ENCODE results near the gene ADAMTS3. TPM values are rescaled to one million over a fixed set of nuclear protein-coding genes. Genes with fewer than 3 reads are reported as not detected.

ADAMTS3 gene
- total and polyA plus RNA-seq, 2 experiments from 2014 or later = 1.2 to 3.7 TPM

DNA sequence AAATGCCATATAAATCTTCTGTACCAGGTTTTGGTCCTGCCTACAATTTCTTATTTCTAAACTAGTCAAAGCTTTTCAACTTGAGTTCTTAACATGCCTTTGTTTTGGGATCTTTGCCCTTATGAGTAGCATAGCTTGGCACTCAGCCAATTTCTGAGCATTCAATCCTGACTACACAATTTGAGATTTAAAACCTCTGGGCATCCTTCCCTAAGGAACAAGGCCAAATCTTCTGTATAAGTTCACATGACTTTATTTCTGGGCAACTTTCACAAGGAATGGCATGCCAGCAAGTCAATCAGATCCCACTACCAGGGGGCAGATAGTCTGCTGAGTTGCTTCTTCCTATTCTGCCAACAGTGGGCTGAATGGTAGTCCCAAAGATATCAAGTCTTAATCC lies 254.2 kb downstream of the ADAMTS3 start (continued):
- TF ChIP-seq, protein P1, sequence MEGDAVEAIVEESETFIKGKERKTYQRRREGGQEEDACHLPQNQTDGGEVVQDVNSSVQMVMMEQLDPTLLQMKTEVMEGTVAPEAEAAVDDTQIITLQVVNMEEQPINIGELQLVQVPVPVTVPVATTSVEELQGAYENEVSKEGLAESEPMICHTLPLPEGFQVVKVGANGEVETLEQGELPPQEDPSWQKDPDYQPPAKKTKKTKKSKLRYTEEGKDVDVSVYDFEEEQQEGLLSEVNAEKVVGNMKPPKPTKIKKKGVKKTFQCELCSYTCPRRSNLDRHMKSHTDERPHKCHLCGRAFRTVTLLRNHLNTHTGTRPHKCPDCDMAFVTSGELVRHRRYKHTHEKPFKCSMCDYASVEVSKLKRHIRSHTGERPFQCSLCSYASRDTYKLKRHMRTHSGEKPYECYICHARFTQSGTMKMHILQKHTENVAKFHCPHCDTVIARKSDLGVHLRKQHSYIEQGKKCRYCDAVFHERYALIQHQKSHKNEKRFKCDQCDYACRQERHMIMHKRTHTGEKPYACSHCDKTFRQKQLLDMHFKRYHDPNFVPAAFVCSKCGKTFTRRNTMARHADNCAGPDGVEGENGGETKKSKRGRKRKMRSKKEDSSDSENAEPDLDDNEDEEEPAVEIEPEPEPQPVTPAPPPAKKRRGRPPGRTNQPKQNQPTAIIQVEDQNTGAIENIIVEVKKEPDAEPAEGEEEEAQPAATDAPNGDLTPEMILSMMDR (conservative IDR thresholded peaks at IDR 0.05; ENCODE audit: low read depth in 2 of 2) = no peak
- TF ChIP-seq, protein P2, sequence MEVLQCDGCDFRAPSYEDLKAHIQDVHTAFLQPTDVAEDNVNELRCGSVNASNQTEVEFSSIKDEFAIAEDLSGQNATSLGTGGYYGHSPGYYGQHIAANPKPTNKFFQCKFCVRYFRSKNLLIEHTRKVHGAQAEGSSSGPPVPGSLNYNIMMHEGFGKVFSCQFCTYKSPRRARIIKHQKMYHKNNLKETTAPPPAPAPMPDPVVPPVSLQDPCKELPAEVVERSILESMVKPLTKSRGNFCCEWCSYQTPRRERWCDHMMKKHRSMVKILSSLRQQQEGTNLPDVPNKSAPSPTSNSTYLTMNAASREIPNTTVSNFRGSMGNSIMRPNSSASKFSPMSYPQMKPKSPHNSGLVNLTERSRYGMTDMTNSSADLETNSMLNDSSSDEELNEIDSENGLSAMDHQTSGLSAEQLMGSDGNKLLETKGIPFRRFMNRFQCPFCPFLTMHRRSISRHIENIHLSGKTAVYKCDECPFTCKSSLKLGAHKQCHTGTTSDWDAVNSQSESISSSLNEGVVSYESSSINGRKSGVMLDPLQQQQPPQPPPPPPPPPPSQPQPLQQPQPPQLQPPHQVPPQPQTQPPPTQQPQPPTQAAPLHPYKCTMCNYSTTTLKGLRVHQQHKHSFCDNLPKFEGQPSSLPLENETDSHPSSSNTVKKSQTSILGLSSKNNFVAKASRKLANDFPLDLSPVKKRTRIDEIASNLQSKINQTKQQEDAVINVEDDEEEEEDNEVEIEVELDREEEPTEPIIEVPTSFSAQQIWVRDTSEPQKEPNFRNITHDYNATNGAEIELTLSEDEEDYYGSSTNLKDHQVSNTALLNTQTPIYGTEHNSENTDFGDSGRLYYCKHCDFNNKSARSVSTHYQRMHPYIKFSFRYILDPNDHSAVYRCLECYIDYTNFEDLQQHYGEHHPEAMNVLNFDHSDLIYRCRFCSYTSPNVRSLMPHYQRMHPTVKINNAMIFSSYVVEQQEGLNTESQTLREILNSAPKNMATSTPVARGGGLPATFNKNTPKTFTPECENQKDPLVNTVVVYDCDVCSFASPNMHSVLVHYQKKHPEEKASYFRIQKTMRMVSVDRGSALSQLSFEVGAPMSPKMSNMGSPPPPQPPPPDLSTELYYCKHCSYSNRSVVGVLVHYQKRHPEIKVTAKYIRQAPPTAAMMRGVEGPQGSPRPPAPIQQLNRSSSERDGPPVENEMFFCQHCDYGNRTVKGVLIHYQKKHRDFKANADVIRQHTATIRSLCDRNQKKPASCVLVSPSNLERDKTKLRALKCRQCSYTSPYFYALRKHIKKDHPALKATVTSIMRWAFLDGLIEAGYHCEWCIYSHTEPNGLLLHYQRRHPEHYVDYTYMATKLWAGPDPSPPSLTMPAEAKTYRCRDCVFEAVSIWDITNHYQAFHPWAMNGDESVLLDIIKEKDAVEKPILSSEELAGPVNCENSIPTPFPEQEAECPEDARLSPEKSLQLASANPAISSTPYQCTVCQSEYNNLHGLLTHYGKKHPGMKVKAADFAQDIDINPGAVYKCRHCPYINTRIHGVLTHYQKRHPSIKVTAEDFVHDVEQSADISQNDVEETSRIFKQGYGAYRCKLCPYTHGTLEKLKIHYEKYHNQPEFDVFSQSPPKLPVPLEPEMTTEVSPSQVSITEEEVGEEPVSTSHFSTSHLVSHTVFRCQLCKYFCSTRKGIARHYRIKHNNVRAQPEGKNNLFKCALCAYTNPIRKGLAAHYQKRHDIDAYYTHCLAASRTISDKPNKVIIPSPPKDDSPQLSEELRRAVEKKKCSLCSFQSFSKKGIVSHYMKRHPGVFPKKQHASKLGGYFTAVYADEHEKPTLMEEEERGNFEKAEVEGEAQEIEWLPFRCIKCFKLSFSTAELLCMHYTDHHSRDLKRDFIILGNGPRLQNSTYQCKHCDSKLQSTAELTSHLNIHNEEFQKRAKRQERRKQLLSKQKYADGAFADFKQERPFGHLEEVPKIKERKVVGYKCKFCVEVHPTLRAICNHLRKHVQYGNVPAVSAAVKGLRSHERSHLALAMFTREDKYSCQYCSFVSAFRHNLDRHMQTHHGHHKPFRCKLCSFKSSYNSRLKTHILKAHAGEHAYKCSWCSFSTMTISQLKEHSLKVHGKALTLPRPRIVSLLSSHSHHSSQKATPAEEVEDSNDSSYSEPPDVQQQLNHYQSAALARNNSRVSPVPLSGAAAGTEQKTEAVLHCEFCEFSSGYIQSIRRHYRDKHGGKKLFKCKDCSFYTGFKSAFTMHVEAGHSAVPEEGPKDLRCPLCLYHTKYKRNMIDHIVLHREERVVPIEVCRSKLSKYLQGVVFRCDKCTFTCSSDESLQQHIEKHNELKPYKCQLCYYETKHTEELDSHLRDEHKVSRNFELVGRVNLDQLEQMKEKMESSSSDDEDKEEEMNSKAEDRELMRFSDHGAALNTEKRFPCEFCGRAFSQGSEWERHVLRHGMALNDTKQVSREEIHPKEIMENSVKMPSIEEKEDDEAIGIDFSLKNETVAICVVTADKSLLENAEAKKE (CRISPR knock-in tag; IDR thresholded peaks at IDR 0.05) = no peak
- TF ChIP-seq STAT1 (IDR thresholded peaks at IDR 0.05; ENCODE audit: unreplicated experiment) (no peak), EZH2phosphoT487 (IDR thresholded peaks at IDR 0.05; ENCODE audit: unreplicated experiment) (no peak), JUNB (IDR thresholded peaks at IDR 0.05; ENCODE audit: unreplicated experiment) (no peak)

DNA sequence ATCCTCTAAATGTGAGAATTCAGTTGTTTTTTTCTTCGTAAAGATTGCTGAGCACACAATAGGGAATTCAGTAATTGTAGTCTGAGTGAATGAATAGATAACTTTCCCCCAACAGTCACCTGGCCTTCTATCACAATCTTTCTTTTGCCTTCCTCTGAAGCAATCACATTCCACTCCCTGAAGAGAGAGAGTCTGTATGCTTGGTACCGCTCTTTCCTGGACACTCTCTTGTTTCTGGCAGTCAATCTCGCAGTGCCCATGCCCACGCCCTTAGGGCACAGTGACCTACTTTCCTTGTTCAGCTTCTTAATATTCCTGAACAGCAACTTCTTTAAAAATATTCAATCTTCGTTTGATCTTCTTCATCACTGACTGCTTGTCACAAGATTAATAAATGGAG lies 255.9 kb downstream of the ADAMTS3 start:
- no peak overlapping the region for H3K4me2 ChIP-seq
- no peaks in the 10 kb centered on the region for H3K9me3 Mint-ChIP-seq
- no peak overlapping the region for H3K4me3 Mint-ChIP-seq
- H3K9me2 ChIP-seq (ENCODE audit: insufficient read depth) = no peaks in the 10 kb centered on the region
- no peak overlapping the region for H2AFZ ChIP-seq
- TF ChIP-seq ZNF114 (CRISPR knock-in tag; IDR thresholded peaks at IDR 0.05) = no peak
- no peaks in the 10 kb centered on the region for H3K27me3 Mint-ChIP-seq (ENCODE audit: insufficient read depth, low read depth, poor library complexity)
- peaks cover 16% of the 10 kb centered on the region for H3K4me1 Mint-ChIP-seq
- no peaks in the 10 kb centered on the region for H4K20me1 ChIP-seq (replicated peaks; ENCODE audit: insufficient read depth)
- H3K36me3 ChIP-seq (ENCODE audit: insufficient read depth) = no peaks in the 10 kb centered on the region
- no peaks in the 10 kb centered on the region for H3K36me3 Mint-ChIP-seq (ENCODE audit: low read depth)
- H3K79me2 ChIP-seq (replicated peaks; ENCODE audit: insufficient read depth) = no peaks in the 10 kb centered on the region
- no peaks in the 10 kb centered on the region for H3K4me1 ChIP-seq (ENCODE audit: insufficient read depth)
- H3K27ac ChIP-seq (ENCODE audit: low read depth) = no peak overlapping the region
- no peaks in the 10 kb centered on the region for H3K27me3 ChIP-seq (ENCODE audit: insufficient read depth)
- no peak overlapping the region for H3K4me3 ChIP-seq
- no peak overlapping the region for H3K27ac Mint-ChIP-seq
- H3F3A ChIP-seq (replicated peaks; ENCODE audit: low read depth) = no peaks in the 10 kb centered on the region
- DNase-seq (ENCODE audit: low spot score) = no peak
- ATAC-seq = no peak
